Hepatocyte (in vitro differentiated cells): ENCODE measurements around the gene TFR2.

Experiments
- CTCF ChIP-seq: fragments of 200-600 bp; sonication (generic); IDR thresholded peaks from 2 replicates; pipeline ENCODE4 v1.5.1; 2016; ENCODE audit warnings: antibody characterized with exemption, mild to moderate bottlenecking; ENCODE audit not compliant: poor library complexity
- EZH2 ChIP-seq: fragments of 200-600 bp; sonication (generic); IDR thresholded peaks from 2 replicates; pipeline ENCODE4 v1.6.1; 2016; ENCODE audit warnings: antibody characterized with exemption, mild to moderate bottlenecking, borderline replicate concordance

GRCh38 chr7:100590077-100590737 lies 51.1 kb downstream of the TFR2 start:
- TF ChIP-seq CTCF (no peak), EZH2 (no peak)
